ENCODE results near the gene SLC22A2.

SLC22A2 gene

GRCh38 chr6:160277144-160277543, 18.5 kb upstream of the SLC22A2 start:
- Histone ChIP-seq H3K27ac (no peak overlapping the region), H3K9ac (ENCODE audit: insufficient read length) (no peak overlapping the region), H3K9me3 (ENCODE audit: low read depth, low read length) (no peaks in the 10 kb centered on the region), H3K36me3 (ENCODE audit: insufficient read depth, low read length) (no peaks in the 10 kb centered on the region), H3K4me3 (no peak overlapping the region)
- no peak for DNase-seq (ENCODE audit: low read depth, low spot score)
- no peak for TF ChIP-seq EZH2 (IDR thresholded peaks at IDR 0.05)
- TF ChIP-seq FOXP2 (optimal IDR thresholded peaks at IDR 0.05; ENCODE audit: control extremely low read depth, extremely low read length, insufficient read depth) = no peak
- no peak for TF ChIP-seq POLR2AphosphoS5 (IDR thresholded peaks at IDR 0.05; ENCODE audit: borderline replicate concordance, low read depth, low read length)

- no peak overlapping the region for H3K27ac ChIP-seq
- no peak overlapping the region for H3K4me3 ChIP-seq
- H3K36me3 ChIP-seq (ENCODE audit: insufficient read depth, low read length) = no peaks in the 10 kb centered on the region
- no peaks in the 10 kb centered on the region for H3K9me3 ChIP-seq (ENCODE audit: low read depth, low read length)
- no peak for DNase-seq (ENCODE audit: low read depth, low spot score)
- H3K9ac ChIP-seq (ENCODE audit: insufficient read length) = no peak overlapping the region
- TF ChIP-seq EZH2 (IDR thresholded peaks at IDR 0.05) = no peak
- TF ChIP-seq FOXP2 (optimal IDR thresholded peaks at IDR 0.05; ENCODE audit: control extremely low read depth, extremely low read length, insufficient read depth) = no peak
- no peak for TF ChIP-seq POLR2AphosphoS5 (IDR thresholded peaks at IDR 0.05; ENCODE audit: borderline replicate concordance, low read depth, low read length)
These were observed 17.5 kb upstream of the SLC22A2 start for GRCh38 chr6:160276126-160276525.

- no peak for DNase-seq (ENCODE audit: low read depth, low spot score)
- no peak overlapping the region for H3K27ac ChIP-seq
- TF ChIP-seq POLR2AphosphoS5 (IDR thresholded peaks at IDR 0.05; ENCODE audit: borderline replicate concordance, low read depth, low read length) (no peak), EZH2 (IDR thresholded peaks at IDR 0.05) (no peak), FOXP2 (optimal IDR thresholded peaks at IDR 0.05; ENCODE audit: control extremely low read depth, extremely low read length, insufficient read depth) (no peak)
- H3K9me3 ChIP-seq (ENCODE audit: low read depth, low read length) = no peaks in the 10 kb centered on the region
- H3K36me3 ChIP-seq (ENCODE audit: insufficient read depth, low read length) = no peaks in the 10 kb centered on the region
- H3K4me3 ChIP-seq = no peak overlapping the region
- H3K9ac ChIP-seq (ENCODE audit: insufficient read length) = no peak overlapping the region
These were observed 16.9 kb upstream of the SLC22A2 start for GRCh38 chr6:160275511-160276003.

- Histone ChIP-seq H3K9ac (ENCODE audit: insufficient read length) (no peak overlapping the region), H3K9me3 (ENCODE audit: low read depth, low read length) (no peaks in the 10 kb centered on the region), H3K27ac (no peak overlapping the region), H3K4me3 (no peak overlapping the region), H3K36me3 (ENCODE audit: insufficient read depth, low read length) (no peaks in the 10 kb centered on the region)
- no peak for TF ChIP-seq EZH2 (IDR thresholded peaks at IDR 0.05)
- TF ChIP-seq FOXP2 (optimal IDR thresholded peaks at IDR 0.05; ENCODE audit: control extremely low read depth, extremely low read length, insufficient read depth) = no peak
- TF ChIP-seq POLR2AphosphoS5 (IDR thresholded peaks at IDR 0.05; ENCODE audit: borderline replicate concordance, low read depth, low read length) = no peak
- no peak for DNase-seq (ENCODE audit: low read depth, low spot score)
These were observed 16.4 kb upstream of the SLC22A2 start for GRCh38 chr6:160274871-160275510.

GRCh38 chr6:160273750-160274149, 15.1 kb upstream of the SLC22A2 start:
- no peaks in the 10 kb centered on the region for H3K36me3 ChIP-seq (ENCODE audit: insufficient read depth, low read length)
- H3K9me3 ChIP-seq (ENCODE audit: low read depth, low read length) = no peaks in the 10 kb centered on the region
- no peak overlapping the region for H3K9ac ChIP-seq (ENCODE audit: insufficient read length)
- no peak for TF ChIP-seq FOXP2 (optimal IDR thresholded peaks at IDR 0.05; ENCODE audit: control extremely low read depth, extremely low read length, insufficient read depth)
- no peak for TF ChIP-seq EZH2 (IDR thresholded peaks at IDR 0.05)
- TF ChIP-seq POLR2AphosphoS5 (IDR thresholded peaks at IDR 0.05; ENCODE audit: borderline replicate concordance, low read depth, low read length) = no peak
- H3K4me3 ChIP-seq = no peak overlapping the region
- no peak for DNase-seq (ENCODE audit: low read depth, low spot score)
- H3K27ac ChIP-seq = no peak overlapping the region

- DNase-seq (ENCODE audit: low read depth, low spot score) = no peak
- no peak overlapping the region for H3K4me3 ChIP-seq
- TF ChIP-seq POLR2AphosphoS5 (IDR thresholded peaks at IDR 0.05; ENCODE audit: borderline replicate concordance, low read depth, low read length) = no peak
- no peak for TF ChIP-seq FOXP2 (optimal IDR thresholded peaks at IDR 0.05; ENCODE audit: control extremely low read depth, extremely low read length, insufficient read depth)
- TF ChIP-seq EZH2 (IDR thresholded peaks at IDR 0.05) = no peak
- H3K36me3 ChIP-seq (ENCODE audit: insufficient read depth, low read length) = no peaks in the 10 kb centered on the region
- no peaks in the 10 kb centered on the region for H3K9me3 ChIP-seq (ENCODE audit: low read depth, low read length)
- H3K9ac ChIP-seq (ENCODE audit: insufficient read length) = no peak overlapping the region
- no peak overlapping the region for H3K27ac ChIP-seq
These were observed 14.6 kb upstream of the SLC22A2 start for GRCh38 chr6:160273196-160273595.

- no peak for DNase-seq (ENCODE audit: low read depth, low spot score)
- Histone ChIP-seq H3K4me3 (no peak overlapping the region), H3K9ac (ENCODE audit: insufficient read length) (no peak overlapping the region), H3K9me3 (ENCODE audit: low read depth, low read length) (no peaks in the 10 kb centered on the region), H3K36me3 (ENCODE audit: insufficient read depth, low read length) (no peaks in the 10 kb centered on the region), H3K27ac (no peak overlapping the region)
- TF ChIP-seq EZH2 (IDR thresholded peaks at IDR 0.05) = no peak
- TF ChIP-seq POLR2AphosphoS5 (IDR thresholded peaks at IDR 0.05; ENCODE audit: borderline replicate concordance, low read depth, low read length) = no peak
- TF ChIP-seq FOXP2 (optimal IDR thresholded peaks at IDR 0.05; ENCODE audit: control extremely low read depth, extremely low read length, insufficient read depth) = no peak
These were observed 14.1 kb upstream of the SLC22A2 start for GRCh38 chr6:160272707-160273106.

- H3K9me3 ChIP-seq (ENCODE audit: low read depth, low read length) = no peaks in the 10 kb centered on the region
- H3K27ac ChIP-seq = no peak overlapping the region
- TF ChIP-seq FOXP2 (optimal IDR thresholded peaks at IDR 0.05; ENCODE audit: control extremely low read depth, extremely low read length, insufficient read depth) (no peak), EZH2 (IDR thresholded peaks at IDR 0.05) (no peak), POLR2AphosphoS5 (IDR thresholded peaks at IDR 0.05; ENCODE audit: borderline replicate concordance, low read depth, low read length) (no peak)
- no peak for DNase-seq (ENCODE audit: low read depth, low spot score)
- H3K4me3 ChIP-seq = no peak overlapping the region
- no peak overlapping the region for H3K9ac ChIP-seq (ENCODE audit: insufficient read length)
- no peaks in the 10 kb centered on the region for H3K36me3 ChIP-seq (ENCODE audit: insufficient read depth, low read length)
These were observed 11.7 kb upstream of the SLC22A2 start for GRCh38 chr6:160270347-160270746.

- Histone ChIP-seq H3K36me3 (ENCODE audit: insufficient read depth, low read length) (no peaks in the 10 kb centered on the region), H3K27ac (no peak overlapping the region), H3K4me3 (no peak overlapping the region), H3K9ac (ENCODE audit: insufficient read length) (no peak overlapping the region), H3K9me3 (ENCODE audit: low read depth, low read length) (no peaks in the 10 kb centered on the region)
- TF ChIP-seq EZH2 (IDR thresholded peaks at IDR 0.05) = no peak
- TF ChIP-seq POLR2AphosphoS5 (IDR thresholded peaks at IDR 0.05; ENCODE audit: borderline replicate concordance, low read depth, low read length) = no peak
- TF ChIP-seq FOXP2 (optimal IDR thresholded peaks at IDR 0.05; ENCODE audit: control extremely low read depth, extremely low read length, insufficient read depth) = no peak
- DNase-seq (ENCODE audit: low read depth, low spot score) = no peak
These were observed 11.2 kb upstream of the SLC22A2 start for GRCh38 chr6:160269771-160270170.
